ENCODE results near the gene GAREM1.

- TF ChIP-seq CTCF (IDR thresholded peaks at IDR 0.05; ENCODE audit: low read depth, low read length) (no peak), EZH2phosphoT487 (IDR thresholded peaks at IDR 0.05; ENCODE audit: low read depth) (no peak)
These were observed 228.3 kb downstream of the GAREM1 start for GRCh38 chr18:32242395-32242794.
